DND-41 (cell line): ENCODE data around the gene CD4.

Experiments used
- EZH2 ChIP-seq: IDR thresholded peaks from 3 replicates; pipeline ENCODE4 v1.6.1; 2012; ENCODE audit warnings: borderline replicate concordance, low read depth, mild to moderate bottlenecking, moderate library complexity, low read length, inconsistent platforms; ENCODE audit not compliant: severe bottlenecking
- TF ChIP-seq, protein P1 (sequence below): IDR thresholded peaks from 2 replicates; pipeline ENCODE4 v1.5.1; 2012; ENCODE audit warnings: borderline replicate concordance, low read length, moderate library complexity, mild to moderate bottlenecking; ENCODE audit not compliant: poor library complexity, severe bottlenecking; ENCODE audit errors: extremely low read depth

DNA sequence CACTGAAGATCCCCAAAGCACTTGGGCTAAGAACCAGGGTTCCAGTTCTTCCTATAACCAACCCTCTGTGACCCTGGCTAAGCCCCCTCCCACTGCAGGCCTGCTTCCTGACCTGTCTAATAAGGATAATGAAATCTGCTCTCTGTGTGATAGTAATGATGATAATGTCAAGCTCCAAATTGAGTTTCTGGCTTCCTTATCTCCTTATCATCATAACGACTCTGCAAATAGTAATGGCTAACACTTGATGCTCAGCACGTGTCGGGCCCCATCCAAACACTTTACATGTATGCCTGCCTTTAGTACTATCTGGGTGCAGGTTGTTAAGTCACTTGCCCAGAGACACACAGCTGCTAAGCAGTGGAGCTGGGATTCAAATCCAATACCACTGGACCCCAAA, 27.3 kb downstream of the CD4 start:
- TF ChIP-seq, protein P1, sequence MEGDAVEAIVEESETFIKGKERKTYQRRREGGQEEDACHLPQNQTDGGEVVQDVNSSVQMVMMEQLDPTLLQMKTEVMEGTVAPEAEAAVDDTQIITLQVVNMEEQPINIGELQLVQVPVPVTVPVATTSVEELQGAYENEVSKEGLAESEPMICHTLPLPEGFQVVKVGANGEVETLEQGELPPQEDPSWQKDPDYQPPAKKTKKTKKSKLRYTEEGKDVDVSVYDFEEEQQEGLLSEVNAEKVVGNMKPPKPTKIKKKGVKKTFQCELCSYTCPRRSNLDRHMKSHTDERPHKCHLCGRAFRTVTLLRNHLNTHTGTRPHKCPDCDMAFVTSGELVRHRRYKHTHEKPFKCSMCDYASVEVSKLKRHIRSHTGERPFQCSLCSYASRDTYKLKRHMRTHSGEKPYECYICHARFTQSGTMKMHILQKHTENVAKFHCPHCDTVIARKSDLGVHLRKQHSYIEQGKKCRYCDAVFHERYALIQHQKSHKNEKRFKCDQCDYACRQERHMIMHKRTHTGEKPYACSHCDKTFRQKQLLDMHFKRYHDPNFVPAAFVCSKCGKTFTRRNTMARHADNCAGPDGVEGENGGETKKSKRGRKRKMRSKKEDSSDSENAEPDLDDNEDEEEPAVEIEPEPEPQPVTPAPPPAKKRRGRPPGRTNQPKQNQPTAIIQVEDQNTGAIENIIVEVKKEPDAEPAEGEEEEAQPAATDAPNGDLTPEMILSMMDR: no peak
- no peak for TF ChIP-seq EZH2
